H7 (cell line): ENCODE results near the gene MYADM. TPM values are rescaled to one million over a fixed set of nuclear protein-coding genes. Genes with fewer than 3 reads are reported as not detected.
"Not testable (repeated sequence)": the region's sequence is repeated elsewhere in the genome, so short reads cannot be mapped to it uniquely, and the experiment has no call there.

ENCODE experiments used
- DNase-seq: peaks from one replicate; pipeline ENCODE4 v3.0.0; 2012
- H3K27me3 ChIP-seq: 2 replicates; pipeline ENCODE4 v1.6.0; 2011; ENCODE audit warnings: mild to moderate bottlenecking, low read length; ENCODE audit not compliant: control insufficient read depth, insufficient read depth
- H3K36me3 ChIP-seq: replicated peaks from 2 replicates; pipeline ENCODE4 v1.5.1; 2011; ENCODE audit warnings: low read length; ENCODE audit not compliant: control insufficient read depth, insufficient read depth
- H3K4me3 ChIP-seq: 2 replicates; pipeline ENCODE4 v1.5.1; 2011; ENCODE audit warnings: low read depth, mild to moderate bottlenecking, control low read depth, low read length, moderate library complexity; ENCODE audit not compliant: insufficient read depth
- total RNA-seq: library from RNA; depleted of rRNA; stranded (reverse); fragments of >200 nt; shearing (Covaris generic); gene quantifications from 2 replicates; pipeline ENCODE4 v1.2.3, GENCODE V29; 2014; rRNA removed

MYADM gene, protein sequence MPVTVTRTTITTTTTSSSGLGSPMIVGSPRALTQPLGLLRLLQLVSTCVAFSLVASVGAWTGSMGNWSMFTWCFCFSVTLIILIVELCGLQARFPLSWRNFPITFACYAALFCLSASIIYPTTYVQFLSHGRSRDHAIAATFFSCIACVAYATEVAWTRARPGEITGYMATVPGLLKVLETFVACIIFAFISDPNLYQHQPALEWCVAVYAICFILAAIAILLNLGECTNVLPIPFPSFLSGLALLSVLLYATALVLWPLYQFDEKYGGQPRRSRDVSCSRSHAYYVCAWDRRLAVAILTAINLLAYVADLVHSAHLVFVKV
- 37.5 and 44.9 TPM in 2 replicates for total RNA-seq

DNA sequence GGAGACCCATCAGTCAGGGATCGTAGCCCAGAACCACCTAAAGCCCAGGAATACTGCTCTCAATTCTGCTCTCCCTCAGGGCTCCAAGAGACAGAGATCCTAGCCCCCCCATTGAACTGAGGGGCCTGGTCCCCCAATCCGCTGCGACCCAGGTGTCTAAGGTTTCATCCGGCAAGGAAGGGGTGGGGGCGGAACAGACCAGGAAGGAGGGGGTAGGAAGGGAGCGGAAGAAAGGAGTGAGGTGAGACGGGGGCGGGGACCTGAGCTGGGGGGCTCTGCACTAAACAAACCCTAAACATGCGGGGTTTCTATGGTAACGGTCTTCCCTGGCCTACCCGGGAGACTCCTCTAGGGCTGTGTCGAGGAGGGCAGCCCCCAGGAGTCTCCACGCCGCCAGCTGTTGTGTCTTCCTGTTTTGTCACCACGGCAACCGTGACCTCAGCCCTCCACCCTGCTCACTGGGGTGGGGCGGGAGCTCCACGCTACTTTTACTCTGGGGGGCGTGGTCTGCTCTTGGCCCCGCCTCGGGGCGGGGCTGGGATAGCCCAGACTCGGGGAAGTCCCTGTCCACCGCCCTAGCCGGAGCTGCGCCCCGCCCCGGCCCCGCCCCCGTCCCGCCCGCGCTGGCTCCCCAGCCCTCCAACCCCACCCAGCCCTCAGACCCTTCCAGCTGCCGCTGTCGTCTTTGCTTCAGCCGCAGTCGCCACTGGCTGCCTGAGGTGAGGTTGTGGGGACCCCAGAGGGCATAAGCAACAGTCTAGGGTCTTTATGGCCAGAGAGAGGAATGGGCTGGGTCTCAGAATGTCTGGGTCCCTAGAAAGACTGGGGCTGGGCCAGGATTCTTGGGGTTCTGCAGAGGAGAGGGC, at the start of gene MYADM:
MYADM (plus strand) TSS at position 659 of the 866 bp plus-strand sequence. CDS start 5,647 bp downstream, outside the sequence.
- Histone ChIP-seq H3K36me3 (peaks cover 6% of the 10 kb centered on the region), H3K27me3 (no peaks in the 10 kb centered on the region), H3K4me3 (peak within 1 kb of the TSS; percentile 87)
- peak; percentile 98 for DNase-seq

DNA sequence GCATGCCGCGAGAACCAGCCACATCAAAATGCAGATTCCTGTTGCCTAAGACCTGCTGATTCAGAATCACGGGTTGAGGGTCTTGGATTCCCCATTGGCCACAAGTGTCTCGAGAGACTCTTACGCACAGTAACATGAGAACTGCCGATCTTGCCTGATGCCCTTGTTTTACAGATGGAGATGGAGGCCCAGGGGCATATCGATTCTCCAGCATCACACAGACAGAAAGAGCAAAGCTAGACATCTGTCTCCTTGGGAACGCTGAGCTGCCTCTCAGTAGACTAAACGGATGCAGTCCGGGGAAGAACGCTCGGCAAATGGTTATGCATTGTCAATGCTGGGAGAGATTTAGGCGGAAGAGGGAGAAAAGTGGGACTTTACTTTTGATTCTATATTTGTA, 48.9 kb upstream of the MYADM start:
- no peaks in the 10 kb centered on the region for H3K27me3 ChIP-seq
- H3K36me3 ChIP-seq: peaks cover 3% of the 10 kb centered on the region
- peak; percentile 22 for DNase-seq
- no peak overlapping the region for H3K4me3 ChIP-seq

GRCh38 chr19:53819861-53820260, 47.8 kb upstream of the MYADM start:
- no peak for DNase-seq
- Histone ChIP-seq H3K36me3 (no peaks in the 10 kb centered on the region), H3K27me3 (no peaks in the 10 kb centered on the region), H3K4me3 (no peak overlapping the region)

- H3K27me3 ChIP-seq: no peaks in the 10 kb centered on the region
- no peak for DNase-seq
- no peak overlapping the region for H3K4me3 ChIP-seq
- H3K36me3 ChIP-seq: no peaks in the 10 kb centered on the region
These were observed 44.1 kb upstream of the MYADM start for GRCh38 chr19:53823380-53824120.

DNA sequence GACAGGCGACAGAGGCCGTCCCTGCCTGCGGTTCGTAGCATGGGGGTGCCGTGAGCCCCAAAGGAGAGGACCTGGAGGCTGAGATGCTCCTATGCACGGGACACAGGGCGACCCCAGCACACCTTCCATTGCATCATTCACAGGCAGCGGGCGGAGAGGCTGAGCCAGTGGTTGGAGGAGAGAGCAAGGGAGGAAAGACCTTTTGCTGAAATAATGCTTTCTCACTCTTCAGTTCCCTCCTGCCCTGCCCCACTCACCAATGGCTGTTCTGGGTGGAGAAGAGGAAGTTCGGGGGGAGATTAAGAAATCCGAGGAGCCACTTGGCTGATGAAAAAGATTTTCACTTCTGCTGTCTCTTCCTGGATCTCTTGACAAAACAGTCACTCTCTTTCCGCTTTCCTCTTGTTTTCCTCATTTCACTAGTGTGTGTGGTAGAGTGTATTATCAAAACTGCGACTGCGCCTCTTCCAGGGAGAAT, 43.5 kb upstream of the MYADM start, which contains the start of gene NLRP12:
NLRP12 (minus strand) TSS at position 181 of the 478 bp plus-strand sequence; CDS start at position 41, 140 bp downstream.
- Histone ChIP-seq H3K27me3 (no peaks in the 10 kb centered on the region), H3K4me3 (no peak within 1 kb of the TSS), H3K36me3 (no peaks in the 10 kb centered on the region)
- no peak for DNase-seq

- Histone ChIP-seq H3K4me3 (no peak overlapping the region), H3K36me3 (no peaks in the 10 kb centered on the region), H3K27me3 (no peaks in the 10 kb centered on the region)
- no peak for DNase-seq
These were observed 40.8 kb upstream of the MYADM start for GRCh38 chr19:53826876-53827275.

- DNase-seq: no peak
- no peak overlapping the region for H3K4me3 ChIP-seq
These were observed 39.2 kb upstream of the MYADM start for GRCh38 chr19:53828531-53828930.

GRCh38 chr19:53832861-53833260, 34.8 kb upstream of the MYADM start:
- DNase-seq, H3K36me3 ChIP-seq, H3K27me3 ChIP-seq: not testable (repeated sequence)
- H3K4me3 ChIP-seq: peak overlapping the region; percentile 51

More at GRCh38 chr19:53828531-53828930, 39.2 kb upstream of the MYADM start:
- Histone ChIP-seq H3K27me3 (no peaks in the 10 kb centered on the region), H3K36me3 (peaks cover 3% of the 10 kb centered on the region)

DNA sequence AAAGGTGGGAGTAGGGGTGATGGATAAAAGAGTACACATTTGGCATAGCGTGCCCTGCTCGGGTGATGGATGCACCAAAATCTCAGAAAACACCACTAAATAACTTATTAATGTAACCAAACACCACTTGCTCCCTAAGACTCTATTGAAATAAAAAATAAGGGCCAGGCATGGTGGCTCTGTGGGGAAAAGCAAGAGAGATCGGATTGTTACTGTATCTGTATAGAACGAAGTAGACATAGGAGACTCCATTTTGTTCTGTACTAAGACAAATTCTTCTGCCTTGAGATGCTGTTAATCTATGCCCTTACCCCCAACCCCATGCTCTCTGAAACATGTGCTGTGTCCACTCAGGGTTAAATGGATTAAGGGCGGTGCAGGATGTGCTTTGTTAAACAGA, 29.2 kb upstream of the MYADM start:
- DNase-seq, H3K36me3 ChIP-seq, H3K27me3 ChIP-seq, H3K4me3 ChIP-seq: not testable (repeated sequence)

DNA sequence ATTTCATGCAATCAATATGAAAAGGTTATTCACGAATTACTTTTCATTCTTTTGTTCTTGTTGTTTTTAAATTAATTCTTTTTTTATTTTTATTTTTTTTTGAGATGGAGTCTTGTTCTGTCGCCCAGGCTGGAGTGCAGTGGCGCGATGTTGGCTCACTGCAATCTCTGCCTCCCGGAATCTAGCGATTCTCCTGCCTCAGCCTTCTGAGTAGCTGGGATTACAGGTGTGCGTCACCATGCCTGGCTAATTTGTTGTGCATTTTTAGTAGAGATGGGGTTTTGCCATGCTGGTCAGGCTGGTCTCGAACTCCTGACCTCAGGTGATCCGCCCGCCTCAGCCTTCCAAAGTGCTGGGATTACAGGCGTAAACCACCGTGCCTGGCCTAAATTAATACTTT, 27.4 kb upstream of the MYADM start:
- not testable (repeated sequence) for H3K4me3 ChIP-seq, H3K36me3 ChIP-seq, H3K27me3 ChIP-seq, DNase-seq

GRCh38 chr19:53840914-53841313, 26.8 kb upstream of the MYADM start:
- H3K4me3 ChIP-seq, H3K36me3 ChIP-seq, H3K27me3 ChIP-seq, DNase-seq: not testable (repeated sequence)

- DNase-seq: no peak
- Histone ChIP-seq H3K4me3 (no peak overlapping the region), H3K36me3 (no peaks in the 10 kb centered on the region), H3K27me3 (no peaks in the 10 kb centered on the region)
These were observed 22.8 kb upstream of the MYADM start for GRCh38 chr19:53844849-53845246.

DNA sequence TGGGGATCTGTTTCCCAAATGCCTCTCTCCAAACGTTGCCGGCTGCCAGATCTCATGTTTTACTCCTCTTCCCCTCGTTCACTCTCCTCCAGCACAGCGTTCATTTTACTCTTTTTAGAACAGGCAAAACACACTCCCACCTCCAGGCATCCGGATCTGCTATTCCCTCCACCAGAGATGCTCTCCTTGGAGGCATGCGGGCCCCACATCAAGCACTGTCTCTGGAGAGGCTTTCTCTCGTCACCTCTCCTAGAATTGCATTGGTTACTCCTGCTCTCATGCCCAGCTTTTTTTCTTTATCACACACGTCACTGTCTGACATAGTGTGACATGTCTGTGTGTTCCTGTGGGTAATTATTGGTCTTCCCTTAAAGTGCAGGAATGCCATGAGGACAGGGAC, 20.1 kb upstream of the MYADM start:
- Histone ChIP-seq H3K36me3 (no peaks in the 10 kb centered on the region), H3K27me3 (no peaks in the 10 kb centered on the region), H3K4me3 (no peak overlapping the region)
- DNase-seq: peak; percentile 8

DNA sequence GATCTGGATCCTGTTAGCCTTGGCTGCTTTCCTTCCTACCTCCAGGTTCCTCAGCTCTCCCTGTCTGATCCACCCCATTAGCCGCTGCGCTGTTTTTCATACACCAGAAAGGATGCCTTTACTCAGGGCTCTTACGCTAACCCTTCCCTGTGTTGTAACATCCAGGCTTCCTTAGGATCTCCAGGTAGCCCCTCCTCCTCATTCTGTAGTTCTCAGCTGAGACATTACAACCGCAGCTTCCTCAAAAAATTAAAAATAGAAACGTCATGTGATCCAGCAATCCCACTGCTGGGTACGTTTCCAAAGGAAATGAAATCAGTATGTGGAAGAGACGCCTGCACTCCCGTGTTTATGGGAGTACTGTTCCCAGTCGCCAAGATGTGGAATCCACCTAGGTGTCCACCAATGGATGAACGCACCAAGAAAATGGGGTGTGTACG, 18.4 kb upstream of the MYADM start:
- DNase-seq: no peak
- H3K27me3 ChIP-seq: no peaks in the 10 kb centered on the region
- no peak overlapping the region for H3K4me3 ChIP-seq
- H3K36me3 ChIP-seq: no peaks in the 10 kb centered on the region
